ENCODE results near the gene IL36G.
"Not testable (repeated sequence)": the region's sequence is repeated elsewhere in the genome, so short reads cannot be mapped to it uniquely, and the experiment has no call there.

The IL36G gene
- 0 reads per million in 3 donors for total RNA-seq

- DNase-seq, result no peak
- H3K4me1 ChIP-seq (ENCODE audit: control insufficient read depth, insufficient read depth, low read length, poor library complexity, severe bottlenecking), result no peaks in the 10 kb centered on the region
- H3K4me3 ChIP-seq (ENCODE audit: insufficient read depth, low read depth, low read length, poor library complexity, severe bottlenecking), result no peak within 1 kb of the TSS
- H3K36me3 ChIP-seq (ENCODE audit: control insufficient read depth, insufficient read depth, low read length), result no peaks in the 10 kb centered on the region
- H3K9me3 ChIP-seq (ENCODE audit: control insufficient read depth, low read length), result no peaks in the 10 kb centered on the region
- no peak within 1 kb of the TSS for H3K27ac ChIP-seq (ENCODE audit: insufficient read depth, low read length, poor library complexity, severe bottlenecking)
- no peaks in the 10 kb centered on the region for H3K27me3 ChIP-seq (replicated peaks; ENCODE audit: control insufficient read depth, insufficient read depth, low read length, poor library complexity, severe bottlenecking)
These were observed at the start of gene IL36G for GRCh38 chr2:112977559-112978056. TSS of gene IL36G (plus strand) at chr2:112978006. CDS start at chr2:112978639, 633 bp downstream.

DNA sequence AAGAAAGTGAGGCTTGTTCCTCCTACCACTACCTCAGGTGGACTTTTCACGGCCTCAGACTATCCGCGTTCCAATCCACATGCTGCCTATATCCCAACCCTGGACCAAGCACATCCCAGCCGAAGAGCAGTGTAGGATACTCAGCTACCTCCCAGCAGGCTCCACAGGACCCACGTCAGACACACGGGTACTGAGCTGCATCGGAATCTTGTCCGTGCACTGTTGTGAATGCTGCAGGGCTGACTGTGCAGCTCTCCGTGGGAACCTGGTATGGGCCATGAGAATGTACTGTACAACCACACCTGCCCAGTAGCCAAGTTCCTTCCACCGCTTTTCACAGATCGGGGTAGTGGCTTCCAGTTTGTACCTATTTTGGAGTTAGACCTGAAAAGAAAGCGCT lies 44.5 kb upstream of the IL36G start:
- H3K36me3 ChIP-seq (ENCODE audit: control insufficient read depth, insufficient read depth, low read length), result no peaks in the 10 kb centered on the region
- H3K27me3 ChIP-seq (replicated peaks; ENCODE audit: control insufficient read depth, insufficient read depth, low read length, poor library complexity, severe bottlenecking), result no peaks in the 10 kb centered on the region
- H3K4me3 ChIP-seq (ENCODE audit: insufficient read depth, low read depth, low read length, poor library complexity, severe bottlenecking), result no peak overlapping the region
- no peak overlapping the region for H3K27ac ChIP-seq (ENCODE audit: insufficient read depth, low read length, poor library complexity, severe bottlenecking)
- no peaks in the 10 kb centered on the region for H3K4me1 ChIP-seq (ENCODE audit: control insufficient read depth, insufficient read depth, low read length, poor library complexity, severe bottlenecking)
- no peaks in the 10 kb centered on the region for H3K9me3 ChIP-seq (ENCODE audit: control insufficient read depth, low read length)
- DNase-seq, result no peak

GRCh38 chr2:112934117-112934516 lies 43.7 kb upstream of the IL36G start:
- H3K9me3 ChIP-seq (ENCODE audit: control insufficient read depth, low read length); H3K4me1 ChIP-seq (ENCODE audit: control insufficient read depth, insufficient read depth, low read length, poor library complexity, severe bottlenecking); DNase-seq; H3K36me3 ChIP-seq (ENCODE audit: control insufficient read depth, insufficient read depth, low read length); H3K27ac ChIP-seq (ENCODE audit: insufficient read depth, low read length, poor library complexity, severe bottlenecking); H3K27me3 ChIP-seq (replicated peaks; ENCODE audit: control insufficient read depth, insufficient read depth, low read length, poor library complexity, severe bottlenecking); H3K4me3 ChIP-seq (ENCODE audit: insufficient read depth, low read depth, low read length, poor library complexity, severe bottlenecking): not testable (repeated sequence)

DNA sequence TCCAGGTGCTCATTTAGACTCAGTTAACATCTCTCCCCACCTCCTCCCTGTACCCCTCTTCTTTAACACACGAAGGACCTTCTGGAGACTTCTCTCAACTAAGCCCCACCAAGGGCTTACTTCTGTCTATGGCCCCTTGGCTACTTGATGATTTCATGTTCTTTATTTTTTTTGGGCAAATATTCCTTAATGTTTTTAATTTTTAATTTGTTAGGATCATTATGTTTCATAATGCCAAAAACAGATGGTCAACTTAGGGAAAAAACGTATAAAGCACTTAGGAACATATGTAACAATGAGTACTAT lies 40.9 kb upstream of the IL36G start:
- Histone ChIP-seq H3K27ac (ENCODE audit: insufficient read depth, low read length, poor library complexity, severe bottlenecking) (no peak overlapping the region), H3K4me3 (ENCODE audit: insufficient read depth, low read depth, low read length, poor library complexity, severe bottlenecking) (no peak overlapping the region), H3K4me1 (ENCODE audit: control insufficient read depth, insufficient read depth, low read length, poor library complexity, severe bottlenecking) (no peaks in the 10 kb centered on the region), H3K36me3 (ENCODE audit: control insufficient read depth, insufficient read depth, low read length) (no peaks in the 10 kb centered on the region), H3K9me3 (ENCODE audit: control insufficient read depth, low read length) (no peaks in the 10 kb centered on the region), H3K27me3 (replicated peaks; ENCODE audit: control insufficient read depth, insufficient read depth, low read length, poor library complexity, severe bottlenecking) (no peaks in the 10 kb centered on the region)
- no peak for DNase-seq

DNA sequence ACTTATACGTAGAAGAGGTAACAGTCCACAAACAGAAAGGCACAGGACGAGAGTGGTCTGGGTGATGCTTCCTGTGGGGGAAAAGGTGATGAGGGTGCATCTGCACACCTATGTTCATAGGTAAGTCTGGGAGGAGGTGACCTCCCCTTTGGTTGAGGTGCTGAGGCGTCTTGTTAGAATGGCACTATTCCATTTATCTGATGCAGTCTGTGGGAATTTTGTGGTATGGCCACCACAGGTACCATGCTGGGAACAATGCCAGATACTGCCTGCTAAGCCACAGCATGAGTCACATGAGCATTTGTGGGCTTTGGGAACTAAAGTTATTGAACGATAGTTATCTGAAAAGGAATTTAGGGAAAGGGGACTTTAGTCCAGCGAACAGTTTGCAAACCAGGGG lies 38.9 kb upstream of the IL36G start:
- Histone ChIP-seq H3K4me3 (ENCODE audit: insufficient read depth, low read depth, low read length, poor library complexity, severe bottlenecking) (no peak overlapping the region), H3K27ac (ENCODE audit: insufficient read depth, low read length, poor library complexity, severe bottlenecking) (no peak overlapping the region), H3K4me1 (ENCODE audit: control insufficient read depth, insufficient read depth, low read length, poor library complexity, severe bottlenecking) (no peaks in the 10 kb centered on the region), H3K27me3 (replicated peaks; ENCODE audit: control insufficient read depth, insufficient read depth, low read length, poor library complexity, severe bottlenecking) (no peaks in the 10 kb centered on the region), H3K36me3 (ENCODE audit: control insufficient read depth, insufficient read depth, low read length) (no peaks in the 10 kb centered on the region), H3K9me3 (ENCODE audit: control insufficient read depth, low read length) (no peaks in the 10 kb centered on the region)
- peak in 1 of 3 donors; percentile 39 for DNase-seq

DNA sequence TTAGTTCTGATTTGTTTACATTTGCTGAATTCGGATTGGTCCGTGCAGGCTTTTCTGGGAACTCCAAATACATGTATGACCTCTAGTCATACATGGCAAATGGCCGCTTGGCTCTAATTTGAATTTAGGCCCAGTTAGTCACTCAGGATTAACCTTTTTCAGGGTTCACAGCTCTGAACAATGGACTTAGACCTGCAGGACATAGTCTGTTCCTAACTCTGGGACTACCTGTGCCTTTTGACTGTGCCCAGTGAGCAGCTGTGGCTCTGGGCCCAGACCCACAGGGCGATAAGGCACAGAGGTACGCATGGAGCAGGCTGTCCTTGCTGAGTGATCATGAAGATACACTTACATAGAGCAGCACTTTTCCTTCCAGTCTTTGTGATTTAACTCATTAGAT lies 38.4 kb upstream of the IL36G start:
- no peak overlapping the region for H3K4me3 ChIP-seq (ENCODE audit: insufficient read depth, low read depth, low read length, poor library complexity, severe bottlenecking)
- H3K27me3 ChIP-seq (replicated peaks; ENCODE audit: control insufficient read depth, insufficient read depth, low read length, poor library complexity, severe bottlenecking), result no peaks in the 10 kb centered on the region
- no peak overlapping the region for H3K27ac ChIP-seq (ENCODE audit: insufficient read depth, low read length, poor library complexity, severe bottlenecking)
- H3K9me3 ChIP-seq (ENCODE audit: control insufficient read depth, low read length), result no peaks in the 10 kb centered on the region
- no peak for DNase-seq
- H3K4me1 ChIP-seq (ENCODE audit: control insufficient read depth, insufficient read depth, low read length, poor library complexity, severe bottlenecking), result no peaks in the 10 kb centered on the region
- H3K36me3 ChIP-seq (ENCODE audit: control insufficient read depth, insufficient read depth, low read length), result no peaks in the 10 kb centered on the region

- no peaks in the 10 kb centered on the region for H3K27me3 ChIP-seq (replicated peaks; ENCODE audit: control insufficient read depth, insufficient read depth, low read length, poor library complexity, severe bottlenecking)
- H3K4me1 ChIP-seq (ENCODE audit: control insufficient read depth, insufficient read depth, low read length, poor library complexity, severe bottlenecking), result no peaks in the 10 kb centered on the region
- DNase-seq, result no peak
- H3K27ac ChIP-seq (ENCODE audit: insufficient read depth, low read length, poor library complexity, severe bottlenecking), result no peak overlapping the region
- no peak overlapping the region for H3K4me3 ChIP-seq (ENCODE audit: insufficient read depth, low read depth, low read length, poor library complexity, severe bottlenecking)
- H3K36me3 ChIP-seq (ENCODE audit: control insufficient read depth, insufficient read depth, low read length), result no peaks in the 10 kb centered on the region
- H3K9me3 ChIP-seq (ENCODE audit: control insufficient read depth, low read length), result no peaks in the 10 kb centered on the region
These were observed 36.8 kb upstream of the IL36G start for GRCh38 chr2:112940859-112941625.

- no peaks in the 10 kb centered on the region for H3K27me3 ChIP-seq (replicated peaks; ENCODE audit: control insufficient read depth, insufficient read depth, low read length, poor library complexity, severe bottlenecking)
These were observed 35.8 kb upstream of the IL36G start for GRCh38 chr2:112941753-112942653.

GRCh38 chr2:112942654-112943002 lies 35.2 kb upstream of the IL36G start:
- H3K4me3 ChIP-seq (ENCODE audit: insufficient read depth, low read depth, low read length, poor library complexity, severe bottlenecking), result no peak overlapping the region
- no peaks in the 10 kb centered on the region for H3K4me1 ChIP-seq (ENCODE audit: control insufficient read depth, insufficient read depth, low read length, poor library complexity, severe bottlenecking)
- no peaks in the 10 kb centered on the region for H3K9me3 ChIP-seq (ENCODE audit: control insufficient read depth, low read length)
- H3K27ac ChIP-seq (ENCODE audit: insufficient read depth, low read length, poor library complexity, severe bottlenecking), result no peak overlapping the region
- DNase-seq, result no peak
- H3K27me3 ChIP-seq (replicated peaks; ENCODE audit: control insufficient read depth, insufficient read depth, low read length, poor library complexity, severe bottlenecking), result no peaks in the 10 kb centered on the region
- H3K36me3 ChIP-seq (ENCODE audit: control insufficient read depth, insufficient read depth, low read length), result no peaks in the 10 kb centered on the region

More at GRCh38 chr2:112941753-112942653, 35.8 kb upstream of the IL36G start:
- DNase-seq, result peak; percentile 15 to 36 (median 23)
- Histone ChIP-seq H3K36me3 (ENCODE audit: control insufficient read depth, insufficient read depth, low read length) (no peaks in the 10 kb centered on the region), H3K4me1 (ENCODE audit: control insufficient read depth, insufficient read depth, low read length, poor library complexity, severe bottlenecking) (no peaks in the 10 kb centered on the region), H3K27ac (ENCODE audit: insufficient read depth, low read length, poor library complexity, severe bottlenecking) (no peak overlapping the region), H3K4me3 (ENCODE audit: insufficient read depth, low read depth, low read length, poor library complexity, severe bottlenecking) (no peak overlapping the region), H3K9me3 (ENCODE audit: control insufficient read depth, low read length) (no peaks in the 10 kb centered on the region)

DNA sequence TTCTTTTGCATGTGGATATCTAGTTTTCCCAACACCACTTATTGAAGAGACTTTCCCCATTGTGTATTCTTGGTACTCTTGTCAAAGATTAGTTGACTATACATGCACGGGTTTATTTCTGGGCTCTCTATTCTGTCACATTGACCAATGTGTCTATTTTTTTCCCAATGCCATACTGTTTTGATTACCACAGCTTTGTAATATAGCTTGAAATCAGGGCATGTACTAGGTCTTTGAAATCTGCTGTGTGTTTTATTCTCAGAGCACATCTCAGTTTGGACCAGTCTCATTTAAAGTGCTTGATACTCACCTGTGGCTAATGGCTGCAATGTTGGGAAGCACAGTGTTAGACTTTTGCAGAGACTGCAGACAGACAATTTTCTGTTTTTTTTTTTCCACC lies 32.8 kb upstream of the IL36G start:
- no peak for DNase-seq
- H3K36me3 ChIP-seq (ENCODE audit: control insufficient read depth, insufficient read depth, low read length), result no peaks in the 10 kb centered on the region
- H3K4me1 ChIP-seq (ENCODE audit: control insufficient read depth, insufficient read depth, low read length, poor library complexity, severe bottlenecking), result no peaks in the 10 kb centered on the region
- H3K27me3 ChIP-seq (replicated peaks; ENCODE audit: control insufficient read depth, insufficient read depth, low read length, poor library complexity, severe bottlenecking), result no peaks in the 10 kb centered on the region
- no peak overlapping the region for H3K27ac ChIP-seq (ENCODE audit: insufficient read depth, low read length, poor library complexity, severe bottlenecking)
- H3K4me3 ChIP-seq (ENCODE audit: insufficient read depth, low read depth, low read length, poor library complexity, severe bottlenecking), result no peak overlapping the region
- no peaks in the 10 kb centered on the region for H3K9me3 ChIP-seq (ENCODE audit: control insufficient read depth, low read length)
